GM19193 (cell line): ENCODE data around the gene BAIAP3.

Experiments
- POLR2A ChIP-seq: IDR thresholded peaks from 4 replicates; pipeline ENCODE4 v1.6.1; 2011; ENCODE audit not compliant: insufficient read depth, insufficient read length; ENCODE audit errors: extremely low read depth

Gene BAIAP3

GRCh38 chr16:1354815-1355540 is 21.5 kb downstream of the BAIAP3 start:
- no peak for TF ChIP-seq POLR2A

- TF ChIP-seq POLR2A = no peak
Observed at GRCh38 chr16:1355591-1355990, 22.1 kb downstream of the BAIAP3 start.

GRCh38 chr16:1356061-1356900 is 22.8 kb downstream of the BAIAP3 start:
- no peak for TF ChIP-seq POLR2A

- TF ChIP-seq POLR2A = no peak
Observed at GRCh38 chr16:1357906-1358566, 24.6 kb downstream of the BAIAP3 start.

GRCh38 chr16:1361685-1362360 is 28.4 kb downstream of the BAIAP3 start:
- no peak for TF ChIP-seq POLR2A

GRCh38 chr16:1362807-1363206 is 29.4 kb downstream of the BAIAP3 start:
- no peak for TF ChIP-seq POLR2A

- TF ChIP-seq POLR2A = no peak
Observed at GRCh38 chr16:1363501-1364041, 30.1 kb downstream of the BAIAP3 start.

- no peak for TF ChIP-seq POLR2A
Observed at GRCh38 chr16:1364510-1364909, 31.1 kb downstream of the BAIAP3 start.

GRCh38 chr16:1366060-1366711 is 32.7 kb downstream of the BAIAP3 start:
- no peak for TF ChIP-seq POLR2A

GRCh38 chr16:1366712-1367299 is 33.4 kb downstream of the BAIAP3 start:
- TF ChIP-seq POLR2A = no peak

GRCh38 chr16:1367486-1368174 is 34.2 kb downstream of the BAIAP3 start:
- no peak for TF ChIP-seq POLR2A

GRCh38 chr16:1371054-1371978 is 37.9 kb downstream of the BAIAP3 start:
- TF ChIP-seq POLR2A = no peak
